ENCODE results near the gene LTC4S. TPM values are rescaled to one million over a fixed set of nuclear protein-coding genes. Genes with fewer than 3 reads are reported as not detected.

Gene LTC4S
- total RNA-seq, 6 donors from 2014 or later, result 6.7 to 33.1 (median 21.3) TPM

GRCh38 chr5:179766726-179767455 lies 26.9 kb upstream of the LTC4S start:
- Histone ChIP-seq H3K36me3 (peaks cover 32 to 64% (median 49%) of the 10 kb centered on the region in 4 donors), H3K27ac (peak overlapping the region in 2 of 4 donors; percentile 15 to 77), H3K4me3 (no peak overlapping the region), H3K27me3 (no peaks in the 10 kb centered on the region), H3K4me1 (peaks cover 44 to 52% (median 48%) of the 10 kb centered on the region in 4 donors), H3K9me3 (no peaks in the 10 kb centered on the region)
- 61 to 67% methylated on average over 12 of the region's 12 CpGs for WGBS, 2 donors
- TF ChIP-seq CTCF (IDR thresholded peaks at IDR 0.05), result no peak
- TF ChIP-seq POLR2A (IDR thresholded peaks at IDR 0.05), result no peak
- no peak for TF ChIP-seq POLR2AphosphoS5 (IDR thresholded peaks at IDR 0.05)
- TF ChIP-seq EP300 (IDR thresholded peaks at IDR 0.05), result no peak
- ATAC-seq (ENCODE audit: low FRiP score in 2 of 2) (no peak), DNase-seq (no peak)

GRCh38 chr5:179767496-179768100 lies 26.2 kb upstream of the LTC4S start:
- DNase-seq, result no peak
- ATAC-seq (ENCODE audit: low FRiP score in 2 of 2), result no peak
- Histone ChIP-seq H3K36me3 (peaks cover 32 to 71% (median 56%) of the 10 kb centered on the region in 4 donors), H3K27me3 (no peaks in the 10 kb centered on the region), H3K4me1 (peaks cover 36 to 45% (median 41%) of the 10 kb centered on the region in 4 donors), H3K9me3 (no peaks in the 10 kb centered on the region), H3K27ac (no peak overlapping the region), H3K4me3 (no peak overlapping the region)
- WGBS, 2 donors, result 89 to 90% methylated on average over 9 of the region's 9 CpGs
- TF ChIP-seq POLR2A (IDR thresholded peaks at IDR 0.05), result no peak
- no peak for TF ChIP-seq EP300 (IDR thresholded peaks at IDR 0.05)
- no peak for TF ChIP-seq CTCF (IDR thresholded peaks at IDR 0.05)

- ATAC-seq (ENCODE audit: low FRiP score in 2 of 2), result no peak
- H3K4me3 ChIP-seq, result no peak overlapping the region
- no peaks in the 10 kb centered on the region for H3K9me3 ChIP-seq
- H3K36me3 ChIP-seq, result peaks cover 38 to 80% (median 65%) of the 10 kb centered on the region in 4 donors
- H3K27ac ChIP-seq, result no peak overlapping the region
- DNase-seq, result no peak
- TF ChIP-seq EP300 (IDR thresholded peaks at IDR 0.05) (no peak), POLR2A (IDR thresholded peaks at IDR 0.05) (no peak), CTCF (IDR thresholded peaks at IDR 0.05) (no peak), POLR2AphosphoS5 (IDR thresholded peaks at IDR 0.05) (no peak)
- peaks cover 27 to 36% (median 32%) of the 10 kb centered on the region in 4 donors for H3K4me1 ChIP-seq
- WGBS, 2 donors, result 88 to 92% methylated on average over 17 to 18 of the region's 18 CpGs
- H3K27me3 ChIP-seq, result no peaks in the 10 kb centered on the region
Observed at GRCh38 chr5:179768326-179769085, 25.3 kb upstream of the LTC4S start.

GRCh38 chr5:179769271-179769670 lies 24.5 kb upstream of the LTC4S start:
- peaks cover 21 to 28% (median 24%) of the 10 kb centered on the region in 4 donors for H3K4me1 ChIP-seq
- ATAC-seq (ENCODE audit: low FRiP score in 2 of 2) (no peak), DNase-seq (no peak)
- peaks cover 43 to 88% (median 73%) of the 10 kb centered on the region in 4 donors for H3K36me3 ChIP-seq
- H3K27ac ChIP-seq, result no peak overlapping the region
- WGBS, 2 donors, result 76 to 88% methylated on average over 6 of the region's 6 CpGs
- H3K27me3 ChIP-seq, result no peaks in the 10 kb centered on the region
- no peak for TF ChIP-seq CTCF (IDR thresholded peaks at IDR 0.05)
- TF ChIP-seq POLR2A (IDR thresholded peaks at IDR 0.05), result no peak
- no peak for TF ChIP-seq EP300 (IDR thresholded peaks at IDR 0.05)
- no peak for TF ChIP-seq POLR2AphosphoS5 (IDR thresholded peaks at IDR 0.05)
- no peaks in the 10 kb centered on the region for H3K9me3 ChIP-seq
- H3K4me3 ChIP-seq, result no peak overlapping the region
